Measurements from ENCODE around the gene EDAR. TPM values are rescaled to one million over a fixed set of nuclear protein-coding genes. Genes with fewer than 3 reads are reported as not detected.

The EDAR gene
- total and polyA plus RNA-seq, 4 experiments from 2014 or later = 3.0 to 6.3 (median 4.6) TPM

DNA sequence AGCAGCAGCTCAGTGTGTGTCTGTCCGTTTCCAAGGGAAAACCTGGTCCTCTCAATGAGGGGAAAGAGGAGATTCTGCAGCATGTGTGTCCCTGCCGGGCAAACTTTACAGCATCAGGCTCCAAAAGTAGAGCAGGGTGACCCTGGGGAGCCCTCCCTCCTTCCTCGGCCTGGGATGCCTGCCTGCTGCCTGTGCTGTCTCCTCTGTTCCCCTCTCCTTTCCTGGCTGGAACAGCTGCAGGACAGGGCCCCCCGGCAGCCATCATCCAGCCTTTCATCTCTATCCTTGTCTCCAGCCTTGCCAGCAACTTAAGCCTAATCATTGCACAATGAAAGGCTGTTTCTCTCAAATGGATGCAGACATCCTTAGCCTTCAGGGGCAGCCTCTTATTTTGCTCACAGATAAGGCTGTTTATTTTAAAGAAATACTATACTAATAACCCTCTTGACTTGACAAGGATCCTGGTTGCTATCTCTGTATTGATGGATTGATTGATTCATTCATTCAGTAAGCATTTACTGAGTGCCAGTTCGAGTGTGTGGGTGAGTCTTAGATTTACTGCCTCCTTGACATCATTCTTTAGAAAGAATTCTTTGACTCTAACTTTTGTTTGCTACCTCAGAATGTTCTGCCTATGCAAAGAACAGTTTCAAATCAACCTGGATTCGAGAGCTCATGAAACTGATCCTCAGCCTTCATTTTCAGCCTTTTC lies 40.6 kb upstream of the EDAR start:
- peak overlapping the region; percentile 77 to 92 (median 86) for H3K27ac Mint-ChIP-seq
- Histone ChIP-seq H3K9me3 (ENCODE audit: control insufficient read depth in 1 of 2, low read length in 2 of 2) (no peaks in the 10 kb centered on the region), H3K4me1 (ENCODE audit: insufficient read depth, low read length) (peaks cover 54% of the 10 kb centered on the region), H3K27ac (ENCODE audit: low read depth, low read length) (no peak overlapping the region), H3K36me3 (ENCODE audit: insufficient read depth, low read length) (no peaks in the 10 kb centered on the region), H3K4me3 (ENCODE audit: low read length in 2 of 2) (no peak overlapping the region), H3K27me3 (ENCODE audit: insufficient read depth, low read length) (no peaks in the 10 kb centered on the region)
- peaks cover 0 to 3% (median 0%) of the 10 kb centered on the region in 8 donors for H3K9me3 Mint-ChIP-seq
- CTCF ChIA-PET (ENCODE audit: partially characterized antibody) = interaction anchor here (1.4 kb wide), 1 partner anchor 10 kb away, joined by 4 read pairs; no protein-coding TSS in a partner anchor
- H3K27me3 Mint-ChIP-seq = no peaks in the 10 kb centered on the region
- no peak for DNase-seq
- intact Hi-C loops (cut with micrococcal nuclease) = loop anchor here (5.0 kb wide), 8 partner anchors 48 to 582 kb away; partner anchors contain the start of genes CCDC138 and GCC2
- peaks cover 32 to 64% (median 46%) of the 10 kb centered on the region in 4 donors for H3K4me1 Mint-ChIP-seq
- POLR2A ChIA-PET (ENCODE audit: partially characterized antibody) = interaction anchor here (2.5 kb wide), 1 partner anchor 37 kb away, joined by 12 read pairs; no protein-coding TSS in a partner anchor
- peak overlapping the region in 4 of 8 donors; percentile 40 to 83 (median 52) for H3K4me3 Mint-ChIP-seq
- H3K36me3 Mint-ChIP-seq = no peaks in the 10 kb centered on the region

DNA sequence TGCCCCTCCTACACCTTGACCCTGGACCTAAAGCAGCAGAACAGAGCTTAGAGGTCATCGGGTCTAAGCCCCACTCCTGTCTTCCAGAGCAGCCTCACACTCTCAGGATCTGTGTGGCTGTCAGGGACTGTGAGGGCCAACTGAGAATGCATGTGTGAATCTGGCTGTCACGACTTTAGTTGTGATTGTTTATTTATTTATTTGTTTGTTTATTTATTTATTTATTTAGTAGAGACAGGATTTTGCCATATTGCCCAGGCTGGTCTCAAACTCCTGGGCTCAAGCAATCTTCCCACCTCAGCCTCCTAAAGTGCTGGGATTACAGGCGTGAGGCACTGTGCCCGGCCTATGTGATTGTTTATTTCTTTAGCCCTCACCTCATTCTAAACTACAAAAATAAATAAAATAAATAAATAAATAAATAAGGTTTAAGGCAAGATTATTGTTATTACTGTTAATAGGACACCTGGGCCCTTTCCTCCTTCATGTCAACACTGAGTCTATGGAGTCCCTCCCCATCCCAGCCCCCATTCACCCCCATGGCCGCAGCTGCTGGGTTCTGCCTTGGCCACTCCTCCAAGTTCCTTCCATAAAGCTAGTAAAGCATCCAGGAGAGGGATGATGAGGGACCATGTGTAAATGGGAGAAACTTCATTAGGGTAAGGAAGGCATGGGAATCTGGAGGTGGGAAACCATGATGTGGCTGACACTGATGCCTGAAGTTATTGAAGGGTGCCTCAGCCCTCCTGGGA lies 39.9 kb upstream of the EDAR start:
- no peaks in the 10 kb centered on the region for H3K27me3 Mint-ChIP-seq
- H3K4me3 ChIP-seq (ENCODE audit: low read length in 2 of 2) = no peak overlapping the region
- intact Hi-C loops (cut with micrococcal nuclease) = no loop called here
- no peaks in the 10 kb centered on the region for H3K36me3 ChIP-seq (ENCODE audit: insufficient read depth, low read length)
- no peak overlapping the region for H3K27ac ChIP-seq (ENCODE audit: low read depth, low read length)
- CTCF ChIA-PET (ENCODE audit: partially characterized antibody) = no interaction called here
- no peak overlapping the region for H3K4me3 Mint-ChIP-seq
- peaks cover 0 to 3% (median 0%) of the 10 kb centered on the region in 8 donors for H3K9me3 Mint-ChIP-seq
- peaks cover 46% of the 10 kb centered on the region for H3K4me1 ChIP-seq (ENCODE audit: insufficient read depth, low read length)
- peaks cover 29 to 58% (median 41%) of the 10 kb centered on the region in 4 donors for H3K4me1 Mint-ChIP-seq
- H3K27ac Mint-ChIP-seq = peak overlapping the region in 5 of 7 donors; percentile 6 to 87 (median 76)
- POLR2A ChIA-PET (ENCODE audit: partially characterized antibody) = no interaction called here
- no peaks in the 10 kb centered on the region for H3K27me3 ChIP-seq (ENCODE audit: insufficient read depth, low read length)
- no peaks in the 10 kb centered on the region for H3K9me3 ChIP-seq (ENCODE audit: control insufficient read depth in 1 of 2, low read length in 2 of 2)
- DNase-seq = no peak
- no peaks in the 10 kb centered on the region for H3K36me3 Mint-ChIP-seq

DNA sequence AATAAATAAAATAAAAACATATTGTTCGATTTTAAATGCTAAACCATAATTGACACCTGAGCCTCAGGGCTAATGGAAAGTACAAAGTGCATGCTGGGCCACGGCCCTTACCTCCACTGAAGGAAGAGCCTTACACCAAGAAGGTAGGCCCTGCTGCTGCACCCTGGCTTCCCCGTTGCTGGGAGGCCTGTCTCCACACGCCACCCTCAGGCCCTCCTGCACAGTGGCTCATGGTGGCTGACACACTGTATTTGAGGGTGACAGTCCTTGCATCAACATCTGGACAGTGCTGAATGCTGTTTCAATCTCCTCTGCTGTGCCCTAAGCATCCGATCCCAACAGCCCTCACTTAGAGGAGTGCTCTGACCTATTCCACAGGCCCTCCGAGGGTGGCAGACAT lies 39.3 kb upstream of the EDAR start:
- Mint-ChIP-seq H3K4me1 (peaks cover 26 to 53% (median 38%) of the 10 kb centered on the region in 4 donors), H3K27me3 (no peaks in the 10 kb centered on the region), H3K27ac (peak overlapping the region in 3 of 7 donors; percentile 6 to 76 (median 53)), H3K36me3 (no peaks in the 10 kb centered on the region), H3K4me3 (no peak overlapping the region), H3K9me3 (peaks cover 0 to 3% (median 0%) of the 10 kb centered on the region in 8 donors)
- DNase-seq = no peak
- Histone ChIP-seq H3K27ac (ENCODE audit: low read depth, low read length) (no peak overlapping the region), H3K27me3 (ENCODE audit: insufficient read depth, low read length) (no peaks in the 10 kb centered on the region), H3K4me3 (ENCODE audit: low read length in 2 of 2) (no peak overlapping the region), H3K4me1 (ENCODE audit: insufficient read depth, low read length) (peaks cover 40% of the 10 kb centered on the region), H3K9me3 (ENCODE audit: control insufficient read depth in 1 of 2, low read length in 2 of 2) (no peaks in the 10 kb centered on the region), H3K36me3 (ENCODE audit: insufficient read depth, low read length) (no peaks in the 10 kb centered on the region)
- intact Hi-C loops (cut with micrococcal nuclease) = no loop called here
- ChIA-PET POLR2A (ENCODE audit: partially characterized antibody) (no interaction called here), CTCF (ENCODE audit: partially characterized antibody) (no interaction called here)

DNA sequence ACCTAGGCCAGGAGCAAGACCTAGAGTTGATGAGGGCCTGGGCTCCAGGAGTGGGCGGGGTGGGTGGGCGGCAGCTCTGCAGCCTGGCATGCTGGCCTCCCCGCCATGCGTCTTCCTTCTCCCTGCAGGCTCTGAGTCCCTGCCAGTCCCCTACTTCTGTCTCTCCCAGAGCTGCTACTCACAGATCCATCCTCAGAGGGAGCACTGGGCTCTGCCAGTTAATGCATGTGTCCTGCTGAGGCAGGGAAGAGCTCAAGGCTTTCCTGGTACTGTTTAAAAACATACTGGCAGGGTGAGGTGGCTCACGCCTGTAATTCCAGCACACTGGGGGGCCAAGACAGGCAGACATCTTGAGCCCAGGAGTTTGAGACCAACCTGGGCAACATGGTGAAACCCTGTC lies 38.7 kb upstream of the EDAR start:
- Histone ChIP-seq H3K9me3 (ENCODE audit: control insufficient read depth in 1 of 2, low read length in 2 of 2) (no peaks in the 10 kb centered on the region), H3K27me3 (ENCODE audit: insufficient read depth, low read length) (no peaks in the 10 kb centered on the region), H3K27ac (ENCODE audit: low read depth, low read length) (no peak overlapping the region), H3K36me3 (ENCODE audit: insufficient read depth, low read length) (no peaks in the 10 kb centered on the region), H3K4me1 (ENCODE audit: insufficient read depth, low read length) (peaks cover 34% of the 10 kb centered on the region), H3K4me3 (ENCODE audit: low read length in 2 of 2) (no peak overlapping the region)
- peak overlapping the region in 1 of 8 donors; percentile 29 for H3K4me3 Mint-ChIP-seq
- ChIA-PET POLR2A (ENCODE audit: partially characterized antibody) (no interaction called here), CTCF (ENCODE audit: partially characterized antibody) (interaction anchor here (1.4 kb wide), 1 partner anchor 10 kb away, joined by 3 read pairs; no protein-coding TSS in a partner anchor)
- DNase-seq = no peak
- H3K36me3 Mint-ChIP-seq = no peaks in the 10 kb centered on the region
- H3K27ac Mint-ChIP-seq = peak overlapping the region in 1 of 7 donors; percentile 17
- H3K27me3 Mint-ChIP-seq = no peaks in the 10 kb centered on the region
- H3K4me1 Mint-ChIP-seq = peaks cover 21 to 48% (median 32%) of the 10 kb centered on the region in 4 donors
- intact Hi-C loops (cut with micrococcal nuclease) = no loop called here
- H3K9me3 Mint-ChIP-seq = peaks cover 0 to 3% (median 0%) of the 10 kb centered on the region in 8 donors

DNA sequence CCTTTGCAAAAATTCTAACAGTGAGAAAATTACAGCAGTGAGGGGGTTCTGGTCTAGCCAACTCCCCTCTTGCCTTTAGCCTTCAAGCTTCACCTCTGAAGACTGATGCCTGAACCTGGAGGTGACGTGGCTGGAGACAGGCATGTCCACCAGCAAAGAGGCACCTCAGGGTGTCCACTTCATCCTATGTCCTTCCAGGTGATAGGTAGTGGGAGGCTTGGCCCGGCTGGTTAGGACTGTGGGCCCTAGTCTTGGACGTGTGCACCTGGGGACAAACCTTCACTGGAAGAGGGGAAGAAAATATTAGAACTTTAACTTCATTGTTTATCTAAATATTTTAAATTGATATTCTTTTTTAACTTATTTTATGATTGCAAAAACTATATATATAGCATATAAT lies 35.5 kb upstream of the EDAR start:
- Mint-ChIP-seq H3K4me1 (peaks cover 12 to 37% (median 18%) of the 10 kb centered on the region in 4 donors), H3K36me3 (no peaks in the 10 kb centered on the region), H3K27ac (no peak overlapping the region), H3K9me3 (peaks cover 0 to under 1% (median 0%) of the 10 kb centered on the region in 8 donors), H3K4me3 (no peak overlapping the region), H3K27me3 (no peaks in the 10 kb centered on the region)
- Histone ChIP-seq H3K36me3 (ENCODE audit: insufficient read depth, low read length) (no peaks in the 10 kb centered on the region), H3K27me3 (ENCODE audit: insufficient read depth, low read length) (no peaks in the 10 kb centered on the region), H3K4me3 (ENCODE audit: low read length in 2 of 2) (no peak overlapping the region), H3K27ac (ENCODE audit: low read depth, low read length) (no peak overlapping the region), H3K4me1 (ENCODE audit: insufficient read depth, low read length) (peaks cover 19% of the 10 kb centered on the region), H3K9me3 (ENCODE audit: control insufficient read depth in 1 of 2, low read length in 2 of 2) (no peaks in the 10 kb centered on the region)
- intact Hi-C loops (cut with micrococcal nuclease) = no loop called here
- POLR2A ChIA-PET (ENCODE audit: partially characterized antibody) = interaction anchor here (0.7 to 1.3 kb wide), 2 partner anchors 8 to 57 kb away, joined by 3 to 4 read pairs; no protein-coding TSS in a partner anchor
- DNase-seq = no peak
- CTCF ChIA-PET (ENCODE audit: partially characterized antibody) = no interaction called here

DNA sequence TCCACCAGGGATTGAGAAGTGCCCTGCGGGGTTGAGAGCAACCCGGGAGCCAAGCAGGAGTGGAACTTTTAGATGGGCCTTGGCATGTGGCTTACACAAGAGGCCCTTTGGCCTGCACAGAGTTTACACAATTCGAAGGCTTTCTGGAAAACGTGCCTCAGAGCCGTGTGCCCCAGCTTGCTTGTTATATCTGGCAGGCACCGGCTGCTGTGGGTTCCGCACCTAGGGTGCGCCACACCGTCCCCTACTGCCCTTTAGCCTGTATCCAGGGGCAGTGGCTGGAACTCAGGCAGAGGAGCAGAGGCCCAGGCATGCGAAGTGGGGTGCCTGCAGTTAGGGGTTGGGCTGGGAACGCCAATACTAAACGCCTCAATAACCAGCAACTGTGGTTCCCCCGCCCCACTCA lies 32.9 kb upstream of the EDAR start:
- no peak overlapping the region for H3K4me3 Mint-ChIP-seq
- intact Hi-C loops (cut with micrococcal nuclease) = no loop called here
- H3K27me3 Mint-ChIP-seq = no peaks in the 10 kb centered on the region
- POLR2A ChIA-PET (ENCODE audit: partially characterized antibody) = interaction anchor here (2.7 kb wide), 1 partner anchor 9 kb away, joined by 29 read pairs; no protein-coding TSS in a partner anchor
- H3K27ac Mint-ChIP-seq = no peak overlapping the region
- CTCF ChIA-PET (ENCODE audit: partially characterized antibody) = interaction anchor here (0.7 to 2.5 kb wide), 2 partner anchors 10 to 165 kb away, joined by 4 to 14 read pairs; no protein-coding TSS in a partner anchor
- Histone ChIP-seq H3K27me3 (ENCODE audit: insufficient read depth, low read length) (no peaks in the 10 kb centered on the region), H3K36me3 (ENCODE audit: insufficient read depth, low read length) (no peaks in the 10 kb centered on the region), H3K27ac (ENCODE audit: low read depth, low read length) (no peak overlapping the region), H3K4me3 (ENCODE audit: low read length in 2 of 2) (no peak overlapping the region), H3K4me1 (ENCODE audit: insufficient read depth, low read length) (peaks cover 11% of the 10 kb centered on the region), H3K9me3 (ENCODE audit: control insufficient read depth in 1 of 2, low read length in 2 of 2) (no peaks in the 10 kb centered on the region)
- H3K4me1 Mint-ChIP-seq = peaks cover 10 to 21% (median 16%) of the 10 kb centered on the region in 4 donors
- H3K36me3 Mint-ChIP-seq = no peaks in the 10 kb centered on the region
- DNase-seq = no peak
- no peaks in the 10 kb centered on the region for H3K9me3 Mint-ChIP-seq

DNA sequence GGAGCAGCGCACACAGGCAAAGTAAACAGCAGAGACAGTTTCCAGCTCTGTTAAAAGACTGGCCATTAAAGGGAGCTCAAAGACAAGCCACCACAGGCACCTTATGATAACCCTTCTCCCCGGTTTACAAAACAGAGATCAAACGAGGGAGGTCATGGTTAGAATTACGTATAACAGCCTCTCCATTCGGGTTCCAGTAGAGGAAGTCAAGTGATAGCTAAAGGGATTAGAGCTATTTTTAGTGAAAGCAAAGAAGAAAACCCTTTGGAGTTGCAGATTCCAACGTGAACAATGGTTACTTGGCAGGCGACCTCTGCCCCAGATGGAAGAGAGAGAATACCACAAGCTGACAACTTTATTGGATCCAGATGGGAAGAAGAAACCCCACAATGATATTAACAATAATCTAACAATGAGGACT lies 31.2 kb upstream of the EDAR start:
- Mint-ChIP-seq H3K4me1 (peaks cover 11 to 24% (median 15%) of the 10 kb centered on the region in 4 donors), H3K9me3 (no peaks in the 10 kb centered on the region), H3K4me3 (peak overlapping the region in 4 of 8 donors; percentile 3 to 57 (median 41)), H3K27me3 (no peaks in the 10 kb centered on the region), H3K27ac (peak overlapping the region in 5 of 7 donors; percentile 1 to 76 (median 38)), H3K36me3 (no peaks in the 10 kb centered on the region)
- CTCF ChIA-PET (ENCODE audit: partially characterized antibody) = interaction anchor here (0.6 to 2.5 kb wide), 8 partner anchors 10 to 490 kb away, joined by 3 to 14 read pairs (median 4); no protein-coding TSS in a partner anchor
- no peak overlapping the region for H3K4me3 ChIP-seq (ENCODE audit: low read length in 2 of 2)
- peak in 4 of 5 donors; percentile 36 to 50 (median 46) for DNase-seq
- no peaks in the 10 kb centered on the region for H3K36me3 ChIP-seq (ENCODE audit: insufficient read depth, low read length)
- H3K27ac ChIP-seq (ENCODE audit: low read depth, low read length) = no peak overlapping the region
- peaks cover 11% of the 10 kb centered on the region for H3K4me1 ChIP-seq (ENCODE audit: insufficient read depth, low read length)
- intact Hi-C loops (cut with micrococcal nuclease) = loop anchor here (1.0 kb wide), 1 partner anchor 490 kb away; no protein-coding TSS in a partner anchor
- POLR2A ChIA-PET (ENCODE audit: partially characterized antibody) = interaction anchor here (2.7 kb wide), 1 partner anchor 11 kb away, joined by 29 read pairs; no protein-coding TSS in a partner anchor
- no peaks in the 10 kb centered on the region for H3K9me3 ChIP-seq (ENCODE audit: control insufficient read depth in 1 of 2, low read length in 2 of 2)
- no peaks in the 10 kb centered on the region for H3K27me3 ChIP-seq (ENCODE audit: insufficient read depth, low read length)
